ENCODE data around the gene CLBA1.

DNA sequence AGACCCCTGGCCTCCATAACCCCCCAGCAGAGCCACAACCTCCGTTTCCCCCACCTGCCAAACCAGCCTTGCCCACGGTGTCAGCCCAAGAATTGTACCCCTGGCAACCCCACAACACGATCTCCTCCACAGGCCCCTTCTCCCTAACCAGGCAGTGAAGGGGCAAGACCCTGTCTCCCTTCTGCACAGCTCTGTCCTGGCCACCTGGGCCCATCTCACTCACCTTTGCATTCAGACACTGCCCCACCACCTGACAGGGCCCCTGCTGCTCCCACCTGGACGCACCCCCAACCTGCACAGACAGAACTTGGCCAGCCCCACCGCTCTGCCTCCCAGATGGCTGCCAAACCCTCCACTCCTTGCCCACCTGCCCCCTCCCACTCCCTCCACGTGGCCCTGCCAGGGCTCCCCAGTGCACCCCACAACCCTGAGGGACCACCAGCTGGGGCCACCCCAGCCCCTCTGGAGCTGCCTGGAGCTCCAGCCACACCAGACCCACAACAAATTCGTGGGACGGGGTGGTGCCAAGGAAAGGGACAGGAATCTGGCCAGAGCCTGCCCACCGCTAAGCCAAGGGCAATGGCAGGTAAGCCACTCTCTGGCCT, 19.2 kb upstream of the CLBA1 start:
- TF ChIP-seq POLR2A (IDR thresholded peaks at IDR 0.05; ENCODE audit: low read depth, low read length) (no peak), POLR2AphosphoS5 (IDR thresholded peaks at IDR 0.05; ENCODE audit: low read depth, low read length) (no peak)
